Muscle layer of colon (tissue), 2 donors: Measurements from ENCODE around the gene C20orf202.

Source experiments
- H3K27ac ChIP-seq: one replicate; pipeline ENCODE4 v1.7.0; 2013; ENCODE audit warnings: low read depth, mild to moderate bottlenecking, low read length, moderate library complexity
- H3K27me3 ChIP-seq, 2 donors: one replicate each; pipeline ENCODE4 v1.7.0; 2013; ENCODE audit warnings: low read length in 2 of 2, mild to moderate bottlenecking in 2 of 2; ENCODE audit not compliant: insufficient read depth in 2 of 2, control insufficient read depth in 1 of 2
- H3K36me3 ChIP-seq: one replicate; pipeline ENCODE4 v1.7.0; 2013; ENCODE audit warnings: mild to moderate bottlenecking, low read length; ENCODE audit not compliant: insufficient read depth
- H3K4me1 ChIP-seq: one replicate; pipeline ENCODE4 v1.7.0; 2013; ENCODE audit warnings: mild to moderate bottlenecking, low read length; ENCODE audit not compliant: insufficient read depth
- H3K4me3 ChIP-seq, 2 donors: one replicate each; pipeline ENCODE4 v1.7.0; 2013; ENCODE audit warnings: low read length in 2 of 2, low read depth in 1 of 2, mild to moderate bottlenecking in 1 of 2, moderate library complexity in 1 of 2
- H3K9ac ChIP-seq: one replicate; pipeline ENCODE4 v1.7.0; 2013; ENCODE audit warnings: low read length
- H3K9me3 ChIP-seq: one replicate; pipeline ENCODE4 v1.7.0; 2013; ENCODE audit warnings: mild to moderate bottlenecking, low read length
- donor health status: abdominal sarcoma.
- donor health status: Adenocarcinoma of cecum.

The C20orf202 gene

DNA sequence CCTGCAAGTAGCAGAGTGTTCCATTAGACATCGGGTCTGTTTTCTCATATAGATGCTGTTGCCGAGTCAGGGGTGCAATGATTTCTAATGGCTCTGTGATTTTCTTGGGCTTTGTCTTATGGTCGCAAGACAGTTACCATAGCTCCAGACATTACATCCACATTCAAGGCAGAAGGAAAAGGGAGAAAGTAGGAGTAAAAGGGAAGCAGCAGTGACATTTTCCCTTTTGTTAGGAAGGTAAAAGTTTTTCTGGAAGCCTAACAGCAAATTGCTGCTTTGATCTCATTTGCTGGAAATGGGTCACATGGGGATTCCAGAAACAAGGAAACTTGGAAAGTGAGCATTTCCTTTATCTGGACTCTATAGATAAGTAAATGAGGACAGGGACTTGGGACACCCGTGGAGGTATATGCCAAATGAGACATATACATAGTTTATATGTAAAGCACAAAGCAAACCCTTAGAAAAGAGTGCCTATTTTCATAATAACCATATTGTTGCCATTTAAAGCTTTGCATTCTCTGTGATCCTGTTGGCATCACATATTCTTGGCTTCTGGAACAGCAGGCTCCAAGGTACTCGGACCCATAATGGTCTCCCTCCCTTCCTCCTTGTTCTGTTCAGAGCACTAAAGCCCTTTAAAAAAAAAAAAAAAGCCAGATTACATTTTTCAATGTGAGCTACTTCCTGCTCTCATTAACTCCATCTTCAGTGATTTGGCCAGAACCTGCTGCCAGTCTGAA lies at the start of gene C20orf202:
Gene C20orf202 (plus strand): TSS at position 693 of the 743 bp plus-strand sequence. CDS start 132 bp downstream, outside the sequence.
- no peaks in the 10 kb centered on the region for H3K36me3 ChIP-seq
- H3K27me3 ChIP-seq: no peaks in the 10 kb centered on the region
- no peak within 1 kb of the TSS for H3K4me3 ChIP-seq
- no peaks in the 10 kb centered on the region for H3K4me1 ChIP-seq
- H3K9me3 ChIP-seq: no peaks in the 10 kb centered on the region
- no peak within 1 kb of the TSS for H3K9ac ChIP-seq
- H3K27ac ChIP-seq: no peak within 1 kb of the TSS

DNA sequence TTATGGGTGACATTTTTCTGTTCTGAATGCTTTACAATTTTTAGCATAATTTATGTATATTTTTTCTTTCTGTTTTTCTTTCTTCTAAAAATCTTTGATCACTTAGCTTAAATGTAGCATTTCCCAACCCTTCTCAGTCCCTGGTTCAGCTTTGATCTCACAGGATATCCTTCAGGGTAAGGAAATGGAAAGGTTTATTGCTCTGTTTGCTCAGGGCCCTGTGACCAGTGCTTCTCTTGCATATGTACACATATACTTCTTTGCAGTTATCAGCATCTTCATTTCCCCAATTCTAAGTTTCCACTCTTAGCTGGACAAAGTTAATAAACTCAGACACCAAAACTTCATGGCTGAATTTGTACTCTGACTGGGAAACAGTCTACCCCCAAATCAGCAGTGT lies 49.0 kb upstream of the C20orf202 start:
- no peak overlapping the region for H3K9ac ChIP-seq
- H3K4me3 ChIP-seq: no peak overlapping the region
- H3K27ac ChIP-seq: no peak overlapping the region
- no peaks in the 10 kb centered on the region for H3K9me3 ChIP-seq
- no peaks in the 10 kb centered on the region for H3K27me3 ChIP-seq
- H3K36me3 ChIP-seq: peaks cover 4% of the 10 kb centered on the region
- H3K4me1 ChIP-seq: no peaks in the 10 kb centered on the region

DNA sequence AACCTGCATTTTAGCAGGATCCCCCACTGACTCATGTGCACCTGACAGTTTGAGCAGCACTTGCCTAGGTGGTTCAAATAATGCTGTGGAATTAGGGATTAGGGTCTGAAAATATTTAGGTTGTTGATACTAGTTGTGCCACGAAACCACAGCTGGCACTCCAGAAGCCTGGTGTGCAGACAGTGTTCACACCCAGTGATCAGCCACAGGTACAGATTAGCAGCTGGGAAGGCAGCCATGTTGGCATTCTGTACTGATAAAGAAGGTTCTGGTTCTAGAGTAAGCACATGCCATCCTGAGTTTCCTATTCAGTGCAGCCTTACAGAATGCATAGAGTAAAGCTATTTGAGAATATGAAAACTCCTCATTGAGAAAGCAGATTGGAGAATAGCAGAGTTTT lies 48.6 kb upstream of the C20orf202 start:
- Histone ChIP-seq H3K4me1 (no peaks in the 10 kb centered on the region), H3K9ac (no peak overlapping the region), H3K27me3 (no peaks in the 10 kb centered on the region), H3K27ac (no peak overlapping the region), H3K36me3 (peaks cover 4% of the 10 kb centered on the region), H3K4me3 (no peak overlapping the region), H3K9me3 (no peaks in the 10 kb centered on the region)

DNA sequence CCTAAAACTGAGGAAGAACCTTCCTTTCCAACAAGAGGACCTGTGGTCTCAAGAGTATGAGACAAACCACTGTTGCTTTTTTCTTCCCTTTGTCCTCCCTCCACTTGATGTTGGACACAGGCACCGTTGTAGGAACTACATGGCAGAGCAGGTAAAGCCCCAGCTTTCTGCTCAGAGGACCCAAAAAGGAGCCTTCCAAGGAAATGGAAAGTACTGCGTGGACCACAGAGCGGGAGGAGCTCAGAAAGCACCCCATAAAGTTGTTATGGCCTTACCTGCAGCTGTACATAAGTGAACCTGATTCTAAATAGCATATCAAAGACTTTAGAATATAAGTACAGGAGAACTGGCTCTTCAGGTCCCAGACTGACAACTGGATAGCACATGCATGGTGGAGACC lies 47.9 kb upstream of the C20orf202 start:
- Histone ChIP-seq H3K9ac (no peak overlapping the region), H3K27me3 (no peaks in the 10 kb centered on the region), H3K4me1 (no peaks in the 10 kb centered on the region), H3K4me3 (no peak overlapping the region), H3K36me3 (peaks cover 4% of the 10 kb centered on the region), H3K9me3 (no peaks in the 10 kb centered on the region), H3K27ac (no peak overlapping the region)

DNA sequence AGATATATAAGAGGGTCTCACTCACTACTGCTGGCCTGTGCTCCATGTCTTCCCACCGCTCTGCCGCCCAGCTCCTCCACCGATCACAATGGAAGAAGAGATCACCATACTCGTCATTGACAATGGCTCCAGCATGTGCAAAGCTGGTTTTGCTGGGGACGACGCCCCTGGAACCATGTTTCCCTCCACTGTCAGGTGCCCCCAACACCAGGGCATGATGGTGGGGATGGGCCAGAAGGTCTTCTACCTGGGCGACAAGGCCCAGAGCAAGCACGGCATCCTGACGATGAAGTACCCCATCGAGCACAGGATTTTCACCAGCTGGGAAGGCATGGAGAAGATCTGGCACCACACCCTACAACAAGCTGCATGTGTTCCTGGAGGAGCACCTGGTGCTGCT lies 42.8 kb upstream of the C20orf202 start:
- Histone ChIP-seq H3K9ac (no peak overlapping the region), H3K27ac (no peak overlapping the region), H3K27me3 (no peaks in the 10 kb centered on the region), H3K4me1 (no peaks in the 10 kb centered on the region), H3K4me3 (no peak overlapping the region), H3K36me3 (peaks cover 35% of the 10 kb centered on the region), H3K9me3 (no peaks in the 10 kb centered on the region)

DNA sequence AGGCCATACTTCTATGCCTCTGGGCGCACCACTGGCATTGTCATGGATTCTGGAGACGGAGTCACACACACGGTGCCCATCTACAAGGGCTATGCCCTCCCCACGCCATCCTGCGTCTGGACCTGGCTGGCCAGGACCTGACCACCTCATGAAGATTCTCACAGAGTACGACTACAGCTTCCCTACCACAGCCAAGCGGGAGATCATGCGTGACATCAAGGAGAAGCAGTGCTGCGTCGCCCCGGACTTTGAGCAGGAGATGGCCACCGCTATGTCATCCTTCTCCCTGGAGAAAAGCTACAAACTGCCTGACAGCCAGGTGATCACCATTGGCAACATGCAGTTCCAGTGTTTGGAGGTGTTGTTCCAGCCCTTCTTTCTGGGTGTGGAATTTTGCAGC lies 42.3 kb upstream of the C20orf202 start:
- H3K4me3 ChIP-seq: no peak overlapping the region
- no peak overlapping the region for H3K27ac ChIP-seq
- peaks cover 39% of the 10 kb centered on the region for H3K36me3 ChIP-seq
- no peaks in the 10 kb centered on the region for H3K4me1 ChIP-seq
- H3K9me3 ChIP-seq: no peaks in the 10 kb centered on the region
- H3K27me3 ChIP-seq: no peaks in the 10 kb centered on the region
- H3K9ac ChIP-seq: no peak overlapping the region

DNA sequence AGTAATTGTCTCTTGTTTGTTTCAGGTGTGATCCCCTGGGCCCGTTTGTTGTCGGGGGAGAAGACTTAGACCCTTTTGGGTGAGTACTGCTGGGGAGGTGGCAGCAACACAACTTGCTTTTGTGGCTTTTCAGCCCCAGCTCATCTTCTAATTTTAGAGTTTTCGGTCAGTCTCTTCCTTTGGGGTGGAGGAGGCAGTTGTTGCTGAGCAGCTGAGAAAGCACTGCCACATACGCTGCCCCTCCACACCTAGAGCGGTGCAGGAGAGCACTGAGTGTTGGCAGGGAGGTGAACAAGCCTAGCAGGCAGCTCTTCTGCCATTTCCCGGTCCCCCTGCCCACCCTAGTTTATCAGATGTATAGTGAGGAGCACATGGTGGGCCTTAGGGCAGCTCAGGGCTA lies 40.1 kb upstream of the C20orf202 start:
- Histone ChIP-seq H3K9me3 (no peaks in the 10 kb centered on the region), H3K27ac (no peak overlapping the region), H3K9ac (no peak overlapping the region), H3K4me3 (no peak overlapping the region), H3K4me1 (no peaks in the 10 kb centered on the region), H3K36me3 (peaks cover 55% of the 10 kb centered on the region), H3K27me3 (no peaks in the 10 kb centered on the region)

DNA sequence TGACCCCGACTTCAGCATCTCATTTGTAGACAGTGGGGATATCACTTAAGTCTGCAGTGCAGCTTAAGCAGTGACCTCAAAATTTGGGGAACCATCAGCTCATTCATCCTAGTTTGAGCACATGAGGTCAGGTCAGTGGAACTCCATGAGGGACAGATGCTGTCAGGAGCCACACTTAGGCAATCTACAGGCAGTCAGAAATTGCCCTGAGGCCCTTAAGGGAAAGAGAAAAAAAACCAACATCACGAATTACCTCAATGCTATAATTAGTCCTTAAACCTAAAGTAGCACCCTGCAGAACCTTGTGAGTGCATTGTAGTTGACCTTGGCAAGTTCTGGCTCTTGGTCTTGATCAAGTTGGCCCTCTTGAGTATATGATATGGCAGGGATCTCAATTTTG lies 39.6 kb upstream of the C20orf202 start:
- H3K27ac ChIP-seq: no peak overlapping the region
- H3K4me3 ChIP-seq: no peak overlapping the region
- no peaks in the 10 kb centered on the region for H3K4me1 ChIP-seq
- H3K9me3 ChIP-seq: no peaks in the 10 kb centered on the region
- H3K36me3 ChIP-seq: peaks cover 60% of the 10 kb centered on the region
- no peak overlapping the region for H3K9ac ChIP-seq
- no peaks in the 10 kb centered on the region for H3K27me3 ChIP-seq

DNA sequence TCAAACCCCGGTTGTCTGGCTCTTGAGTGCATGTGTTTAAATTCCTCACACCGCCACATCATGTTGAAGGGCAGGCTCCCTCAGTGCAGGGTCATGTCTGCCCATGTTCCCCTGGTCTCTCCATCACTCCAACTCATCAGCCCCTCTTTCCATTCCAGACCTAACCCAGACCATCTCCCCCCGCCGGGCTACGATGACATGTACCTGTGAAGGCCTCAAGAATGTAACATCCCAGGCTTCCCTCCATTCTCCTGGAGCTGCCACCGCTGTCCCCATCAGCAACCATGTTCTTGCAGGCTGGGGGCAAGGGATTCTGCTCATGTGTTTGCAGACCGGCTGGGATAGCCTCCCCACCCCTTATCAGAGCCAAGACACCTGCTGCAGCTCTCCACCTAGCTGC lies 38.4 kb upstream of the C20orf202 start:
- Histone ChIP-seq H3K36me3 (peaks cover 72% of the 10 kb centered on the region), H3K9me3 (no peaks in the 10 kb centered on the region), H3K4me1 (no peaks in the 10 kb centered on the region), H3K27me3 (no peaks in the 10 kb centered on the region), H3K9ac (no peak overlapping the region), H3K4me3 (no peak overlapping the region), H3K27ac (no peak overlapping the region)

DNA sequence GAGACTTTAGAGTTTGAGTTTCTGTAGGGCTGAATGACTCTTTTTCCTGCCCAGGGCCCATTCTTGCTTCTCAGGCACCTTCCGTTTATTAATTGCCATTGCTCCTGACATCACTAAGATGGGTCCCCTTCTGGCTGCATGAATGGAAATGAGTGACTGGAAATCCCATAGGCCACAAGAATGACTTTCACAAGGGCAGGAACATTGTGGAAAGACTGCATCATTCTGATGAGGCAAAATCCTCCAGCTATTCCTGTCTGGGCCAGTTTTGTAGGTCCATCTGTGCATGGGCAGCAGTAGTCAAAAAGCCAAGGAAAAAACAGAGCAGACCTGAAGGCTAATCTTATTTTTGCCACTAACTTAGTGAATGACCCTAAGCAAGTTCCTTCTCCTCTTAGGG lies 37.7 kb upstream of the C20orf202 start:
- Histone ChIP-seq H3K36me3 (peaks cover 77% of the 10 kb centered on the region), H3K27me3 (no peaks in the 10 kb centered on the region), H3K9ac (no peak overlapping the region), H3K4me3 (no peak overlapping the region), H3K4me1 (no peaks in the 10 kb centered on the region), H3K27ac (no peak overlapping the region), H3K9me3 (no peaks in the 10 kb centered on the region)

DNA sequence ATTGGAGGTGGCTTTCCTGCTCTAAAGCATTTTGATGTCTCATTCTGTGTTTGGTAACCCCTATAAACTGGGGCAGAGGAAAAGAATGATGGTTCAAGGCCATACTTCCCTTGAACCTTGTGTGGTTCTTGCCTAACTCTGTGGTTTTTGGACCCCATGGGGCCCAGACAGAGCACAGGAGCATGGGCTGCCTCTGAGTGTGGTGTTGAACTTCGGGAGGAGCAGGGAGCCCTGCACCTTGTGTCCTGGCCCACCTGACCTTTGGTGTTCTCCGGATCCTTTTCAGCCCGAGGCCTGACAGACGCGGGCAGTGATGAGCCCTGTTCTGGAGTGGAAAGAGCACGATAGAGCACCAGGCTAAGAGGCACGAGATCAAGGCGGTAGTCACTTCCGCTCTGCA lies 37.3 kb upstream of the C20orf202 start:
- peaks cover 77% of the 10 kb centered on the region for H3K36me3 ChIP-seq

More for the DNA sequence above, 37.3 kb upstream of the C20orf202 start:
- H3K27me3 ChIP-seq: no peaks in the 10 kb centered on the region
- no peak overlapping the region for H3K4me3 ChIP-seq
- no peak overlapping the region for H3K9ac ChIP-seq
- H3K4me1 ChIP-seq: no peaks in the 10 kb centered on the region
- no peak overlapping the region for H3K27ac ChIP-seq
- H3K9me3 ChIP-seq: no peaks in the 10 kb centered on the region
